NCI-H128 (cell line): Measurements from ENCODE around the gene TSPAN1.

Experiments
- DNase-seq: peaks from one replicate; lab custom pipeline; 2025; ENCODE audit not compliant: unreplicated experiment; lab: John Stamatoyannopoulos, UW

The TSPAN1 gene

DNA sequence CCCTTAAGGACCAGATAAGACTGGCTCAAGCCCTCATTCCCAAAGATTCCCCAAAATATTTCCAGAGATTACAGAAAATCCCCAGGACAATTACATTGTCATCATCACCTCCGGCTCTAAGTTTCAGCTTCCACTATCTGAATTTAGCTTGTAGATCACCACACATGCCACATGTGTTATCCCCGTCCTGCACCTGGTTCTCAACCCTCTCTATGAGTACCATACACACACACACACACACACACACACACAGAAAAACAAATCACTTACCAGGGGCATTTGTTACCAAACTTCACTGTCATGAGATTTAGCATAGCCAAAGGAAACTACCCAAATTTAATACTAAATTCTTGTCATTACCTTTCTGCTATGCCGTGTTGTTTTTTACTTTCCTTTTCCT lies 15.4 kb upstream of the TSPAN1 start:
- DNase-seq: no peak

DNA sequence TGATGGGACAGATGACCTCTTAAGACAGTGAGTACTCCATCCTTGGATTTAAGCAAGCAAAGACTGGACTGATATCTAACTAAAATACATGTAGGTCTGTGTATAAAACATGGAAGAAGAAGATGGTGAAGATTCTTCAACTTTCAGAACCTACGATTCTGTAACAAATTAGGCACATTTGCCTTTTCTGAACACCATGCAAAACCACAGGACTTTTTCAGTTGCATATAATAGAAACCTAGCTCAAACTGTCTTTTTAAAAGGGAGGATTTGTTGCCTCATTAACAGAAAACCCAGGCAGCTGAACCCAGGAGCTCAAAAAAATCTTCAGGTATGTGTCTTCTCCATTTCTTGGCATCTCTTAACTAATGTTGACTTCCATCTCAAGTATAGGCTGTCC lies 14.7 kb upstream of the TSPAN1 start:
- DNase-seq: no peak

DNA sequence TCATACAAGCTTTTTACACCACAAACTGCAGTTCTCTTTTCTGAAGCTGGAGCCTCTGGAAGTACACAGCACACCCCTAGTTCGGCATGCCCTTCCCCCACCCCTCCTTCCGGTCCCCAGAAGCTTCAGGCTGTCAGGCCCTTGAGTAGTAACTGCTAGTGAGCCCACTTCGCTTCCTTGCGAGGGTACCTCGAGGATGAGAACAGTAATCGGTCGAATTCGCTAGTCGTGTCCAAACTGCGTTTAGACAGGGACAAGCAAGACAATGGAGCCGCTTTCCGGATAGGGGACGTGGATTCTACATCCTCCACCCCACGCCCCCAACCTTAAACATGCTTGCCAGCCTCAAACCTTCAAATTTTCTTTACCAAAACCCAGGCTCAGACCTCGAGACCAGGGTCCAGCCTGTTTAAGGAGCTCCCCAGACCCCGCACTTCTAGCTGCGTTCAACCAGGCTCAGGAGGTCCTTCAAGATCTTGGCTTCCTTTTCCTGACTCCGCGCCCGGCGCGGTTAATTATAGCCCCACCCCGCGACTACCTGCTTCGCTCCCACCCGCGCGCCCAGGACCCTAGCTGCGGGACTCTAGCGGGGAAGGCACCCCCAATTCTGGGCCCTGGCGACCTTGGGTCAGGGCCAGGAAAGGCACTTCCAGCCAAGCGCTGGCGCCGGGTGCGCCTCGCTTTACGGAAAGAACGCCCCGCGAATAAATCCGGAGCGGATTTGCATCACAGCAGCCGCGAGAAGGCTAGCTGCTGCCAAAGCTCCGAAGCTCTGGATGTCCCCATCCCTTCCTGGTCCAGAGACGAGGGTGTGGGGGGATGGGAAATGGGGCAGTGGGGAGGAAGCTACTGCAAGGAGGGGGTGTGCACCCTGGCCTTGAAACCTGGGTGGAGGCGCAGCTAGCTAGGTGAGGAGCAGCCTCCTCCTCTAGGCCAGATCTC lies 8.1 kb upstream of the TSPAN1 start:
- no peak for DNase-seq

DNA sequence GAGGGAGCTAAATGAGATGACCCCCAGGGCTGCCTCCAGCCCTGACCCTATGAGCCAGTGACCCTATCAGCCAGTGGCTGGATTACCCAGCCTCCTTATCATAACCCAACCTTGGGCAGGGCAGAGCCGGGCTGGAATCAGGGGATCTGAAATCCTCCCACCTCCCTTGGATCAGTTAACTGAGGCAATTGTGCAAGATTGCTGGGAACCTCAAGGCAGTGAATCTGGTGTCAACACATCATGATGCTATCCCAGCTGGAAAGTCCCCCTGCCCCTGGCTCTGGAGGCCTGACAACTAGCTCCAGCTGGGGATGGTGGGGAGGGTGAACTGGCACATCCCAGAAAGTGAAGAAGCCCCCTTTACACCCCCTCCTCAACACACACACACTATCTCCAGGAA lies 6.4 kb upstream of the TSPAN1 start:
- no peak for DNase-seq

DNA sequence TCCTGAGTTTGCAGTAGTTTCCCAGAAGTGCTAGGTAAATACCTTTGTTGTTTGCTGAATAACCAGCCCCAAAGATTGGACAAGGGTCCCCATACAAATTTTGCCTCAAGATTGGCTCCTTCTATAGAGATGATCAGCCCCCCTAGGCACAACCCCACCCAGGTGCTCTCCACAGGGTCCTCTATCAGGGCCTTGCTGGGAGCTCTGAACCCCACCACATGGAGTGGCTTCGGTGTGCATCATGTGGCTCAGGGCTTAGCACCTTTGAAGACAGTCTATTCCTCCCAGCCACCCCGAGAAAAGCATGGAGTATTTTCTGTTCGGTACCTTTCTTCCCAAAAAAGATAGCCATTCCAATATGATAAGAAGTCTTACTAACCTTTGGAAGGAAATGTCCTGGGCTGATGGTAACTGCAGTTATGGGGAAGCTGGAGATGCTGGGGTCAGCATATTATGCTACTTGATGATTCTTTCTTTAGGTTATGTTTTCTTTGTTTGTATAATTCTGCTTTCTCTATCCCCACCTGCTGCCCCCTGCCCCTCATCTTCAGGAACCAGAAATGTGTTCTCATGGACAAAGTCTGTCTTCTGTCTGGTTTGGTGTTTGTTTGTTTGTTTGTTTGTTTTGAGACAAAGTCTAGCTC lies 5.0 kb upstream of the TSPAN1 start:
- DNase-seq: no peak

- DNase-seq: no peak
These were observed 3.5 kb upstream of the TSPAN1 start for GRCh38 chr1:46171351-46171750.

GRCh38 chr1:46171871-46172270 lies 3.0 kb upstream of the TSPAN1 start:
- no peak for DNase-seq

GRCh38 chr1:46172321-46172720 lies 2.6 kb upstream of the TSPAN1 start:
- no peak for DNase-seq

GRCh38 chr1:46173361-46173856 lies 1.5 kb upstream of the TSPAN1 start:
- no peak for DNase-seq

DNA sequence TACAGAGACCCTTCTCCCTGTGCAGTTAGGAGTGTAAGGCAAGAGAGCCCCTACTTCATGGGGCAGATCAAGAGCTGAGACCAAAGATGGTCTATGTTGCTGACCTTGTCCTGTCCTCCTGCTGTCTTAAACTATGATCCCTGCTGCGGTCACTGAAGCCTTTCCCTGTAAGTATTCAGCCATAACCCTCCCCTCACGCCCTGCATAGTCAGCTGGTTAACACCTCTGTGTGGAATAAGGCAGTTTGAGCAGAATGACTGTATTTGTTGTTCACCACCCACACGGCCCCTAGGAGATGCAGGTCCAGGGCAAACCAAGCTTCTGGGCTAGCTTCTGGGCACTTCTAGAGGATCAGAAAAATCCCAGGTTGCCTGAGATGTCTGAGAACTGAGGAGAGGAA lies 356 bp downstream of the TSPAN1 start:
- DNase-seq: no peak

DNA sequence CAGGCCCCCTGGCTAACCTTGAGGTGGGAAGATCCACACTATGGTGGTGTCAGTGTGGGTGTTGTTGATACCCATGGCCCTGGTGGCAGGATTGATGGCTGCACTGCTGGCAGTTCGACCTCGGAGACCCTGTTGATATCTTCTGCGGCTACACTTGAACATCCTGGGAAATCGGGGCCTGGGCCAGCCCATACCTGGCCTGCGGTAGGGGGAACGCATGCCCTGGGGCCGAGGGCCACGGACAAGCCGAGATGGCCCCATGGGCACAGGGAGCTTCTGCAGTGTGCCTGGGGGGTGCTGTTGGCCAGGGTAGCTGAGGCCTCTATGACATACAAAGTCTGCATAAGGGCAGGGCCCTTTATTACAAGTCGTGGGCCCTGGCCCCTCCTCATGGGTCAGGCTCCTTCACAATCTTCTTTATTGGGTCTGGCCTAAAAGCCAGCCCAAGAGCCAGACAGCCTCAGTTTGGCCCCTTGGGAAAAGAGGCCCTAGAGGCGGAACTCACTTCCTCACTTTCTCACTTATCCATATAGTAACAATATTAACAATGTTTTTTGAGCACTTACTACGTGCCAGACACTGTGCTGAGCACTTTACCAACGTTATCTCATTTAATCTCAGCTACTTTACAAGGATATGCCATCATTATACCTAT lies 1.5 kb downstream of the TSPAN1 start, which contains the start of gene P3R3URF:
P3R3URF (minus strand) TSS at position 278 of the 655 bp plus-strand sequence; CDS start at position 261, 17 bp downstream.
- no peak for DNase-seq

GRCh38 chr1:46179138-46180081 lies 4.5 kb downstream of the TSPAN1 start:
- peak; percentile 86 for DNase-seq

- peak; percentile 57 for DNase-seq
These were observed 5.3 kb downstream of the TSPAN1 start for GRCh38 chr1:46180082-46180616.

- DNase-seq: no peak
These were observed 6.7 kb downstream of the TSPAN1 start for GRCh38 chr1:46181343-46182260.

GRCh38 chr1:46183079-46183847 lies 8.4 kb downstream of the TSPAN1 start:
- DNase-seq: peak; percentile 68

DNA sequence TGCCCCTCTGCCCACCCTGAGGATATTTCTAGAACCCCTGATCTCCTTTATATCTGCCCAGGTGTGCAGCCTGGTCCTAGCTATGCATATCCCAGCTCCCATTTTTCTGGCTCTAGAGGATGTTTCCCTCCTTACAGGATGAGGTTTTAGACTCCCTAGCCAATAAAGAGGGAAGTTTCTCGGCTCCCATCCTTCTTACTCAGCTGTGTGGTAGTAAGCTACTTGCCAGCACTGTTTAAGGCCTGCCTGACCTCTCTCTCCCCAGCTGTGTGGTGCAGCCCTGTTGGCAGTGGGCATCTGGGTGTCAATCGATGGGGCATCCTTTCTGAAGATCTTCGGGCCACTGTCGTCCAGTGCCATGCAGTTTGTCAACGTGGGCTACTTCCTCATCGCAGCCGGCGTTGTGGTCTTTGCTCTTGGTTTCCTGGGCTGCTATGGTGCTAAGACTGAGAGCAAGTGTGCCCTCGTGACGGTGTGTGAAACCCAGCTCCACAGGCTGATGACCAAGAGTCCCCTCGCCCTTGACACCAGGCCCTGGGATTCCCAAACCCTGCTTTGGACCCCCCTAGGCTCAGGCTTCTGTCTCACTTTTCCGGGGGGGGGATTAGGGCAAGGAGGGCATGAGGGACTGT lies 9.2 kb downstream of the TSPAN1 start:
- DNase-seq: no peak

GRCh38 chr1:46184920-46185658 lies 10.2 kb downstream of the TSPAN1 start:
- no peak for DNase-seq
